NB4 (cell line): ENCODE data around the gene SH2D4B.

Experiments
- MYC ChIP-seq: IDR thresholded peaks from 2 replicates; pipeline ENCODE4 v1.6.1; 2011; ENCODE audit warnings: low read depth, low read length
- POLR2A ChIP-seq: IDR thresholded peaks from 2 replicates; pipeline ENCODE4 v1.6.1; 2011; ENCODE audit warnings: mild to moderate bottlenecking; ENCODE audit not compliant: insufficient read length; ENCODE audit errors: extremely low read depth
- TF ChIP-seq, protein P1 (sequence below): IDR thresholded peaks from one replicate; pipeline ENCODE4 v1.5.1; 2012; ENCODE audit warnings: low read depth, low read length
- TF ChIP-seq, protein P2 (sequence below): IDR thresholded peaks from 2 replicates; pipeline ENCODE4 v1.6.1; 2011; ENCODE audit warnings: low read depth, low read length

DNA sequence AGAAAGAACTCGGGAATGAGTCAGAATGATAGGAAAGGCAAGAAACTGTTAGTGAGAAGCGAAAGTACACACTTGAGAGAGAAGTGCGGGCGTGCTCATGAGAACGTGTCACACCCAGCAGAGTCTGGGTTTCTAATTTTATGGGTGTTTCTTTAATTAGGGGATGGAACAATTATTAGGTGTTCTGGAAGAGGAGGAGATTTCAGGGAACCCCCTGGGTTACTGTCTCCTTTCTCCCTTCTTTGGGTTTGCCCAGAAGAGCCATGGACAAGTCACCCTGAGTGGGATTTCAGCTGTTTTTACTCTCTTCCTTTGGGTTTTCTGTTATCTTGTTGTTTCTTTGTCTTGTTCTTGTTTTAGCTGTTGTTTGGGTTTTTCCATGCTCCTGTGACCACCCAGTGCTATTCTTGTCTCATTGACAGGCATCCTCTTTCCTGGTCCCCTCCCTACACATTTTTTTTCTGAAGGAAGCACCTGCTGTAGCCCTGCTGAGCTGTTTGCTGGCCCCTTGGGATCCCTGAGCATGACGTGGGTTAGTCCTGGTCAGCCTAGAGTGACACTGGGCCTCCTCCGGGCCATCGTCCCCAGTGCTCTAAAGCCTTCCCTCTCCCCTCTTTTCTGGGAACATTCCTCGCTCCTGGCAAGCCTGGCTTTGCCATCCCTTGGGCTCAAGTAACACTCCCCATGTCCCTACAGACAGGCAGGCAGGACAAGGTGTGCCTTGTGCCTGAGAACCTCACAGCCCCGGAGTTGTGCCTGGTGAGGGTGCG is 3.5 kb downstream of the SH2D4B start:
- TF ChIP-seq, protein P1, sequence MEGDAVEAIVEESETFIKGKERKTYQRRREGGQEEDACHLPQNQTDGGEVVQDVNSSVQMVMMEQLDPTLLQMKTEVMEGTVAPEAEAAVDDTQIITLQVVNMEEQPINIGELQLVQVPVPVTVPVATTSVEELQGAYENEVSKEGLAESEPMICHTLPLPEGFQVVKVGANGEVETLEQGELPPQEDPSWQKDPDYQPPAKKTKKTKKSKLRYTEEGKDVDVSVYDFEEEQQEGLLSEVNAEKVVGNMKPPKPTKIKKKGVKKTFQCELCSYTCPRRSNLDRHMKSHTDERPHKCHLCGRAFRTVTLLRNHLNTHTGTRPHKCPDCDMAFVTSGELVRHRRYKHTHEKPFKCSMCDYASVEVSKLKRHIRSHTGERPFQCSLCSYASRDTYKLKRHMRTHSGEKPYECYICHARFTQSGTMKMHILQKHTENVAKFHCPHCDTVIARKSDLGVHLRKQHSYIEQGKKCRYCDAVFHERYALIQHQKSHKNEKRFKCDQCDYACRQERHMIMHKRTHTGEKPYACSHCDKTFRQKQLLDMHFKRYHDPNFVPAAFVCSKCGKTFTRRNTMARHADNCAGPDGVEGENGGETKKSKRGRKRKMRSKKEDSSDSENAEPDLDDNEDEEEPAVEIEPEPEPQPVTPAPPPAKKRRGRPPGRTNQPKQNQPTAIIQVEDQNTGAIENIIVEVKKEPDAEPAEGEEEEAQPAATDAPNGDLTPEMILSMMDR = no peak
- TF ChIP-seq POLR2A = no peak
- no peak; the same call in 1 of the 2 replicates for TF ChIP-seq MYC
- TF ChIP-seq, protein P2, sequence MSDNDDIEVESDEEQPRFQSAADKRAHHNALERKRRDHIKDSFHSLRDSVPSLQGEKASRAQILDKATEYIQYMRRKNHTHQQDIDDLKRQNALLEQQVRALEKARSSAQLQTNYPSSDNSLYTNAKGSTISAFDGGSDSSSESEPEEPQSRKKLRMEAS = no peak
